HepG2 (cell line): Measurements from ENCODE around the gene C1orf50. TPM values are rescaled to one million over a fixed set of nuclear protein-coding genes. Genes with fewer than 3 reads are reported as not detected.

Source experiments
- ATAC-seq: fragments of 200-7000 bp; cut with Tn5 transposase; 3 replicates; pipeline ENCODE4 v1.9.1; 2020; ENCODE audit warnings: mild to moderate bottlenecking, moderate library complexity
- BruUV-seq: library from RNA; stranded (reverse); fragments of 400-500 nt; replicated peaks from 2 replicates; lab custom pipeline; 2021; lab: Mats Ljungman, UMichigan
- CTCF ChIA-PET: fragments of 300-600 bp; formaldehyde crosslinking; extraction: SDS; loops from one replicate; lab custom pipeline; 2021; ENCODE audit warnings: low total read pairs, inconsistent platforms, low intra/inter-chr PET ratio; lab: Yijun Ruan, JAX
- POLR2A ChIA-PET: fragments of 350-600 bp; sonication (Branson Sonifier 250); formaldehyde crosslinking; loops from one replicate; lab custom pipeline; 2020; ENCODE audit warnings: antibody characterized with exemption, inconsistent platforms; lab: Yijun Ruan, JAX
- DNase-seq: peaks from one replicate; pipeline ENCODE4 v3.0.0-alpha.2; 2015; ENCODE audit warnings: low spot score
- FAIRE-seq: peaks from 3 replicates; lab custom pipeline; 2011; peaks lifted over from hg19 to GRCh38; lab: Jason Lieb, UNC
- H2AFZ ChIP-seq: one replicate; pipeline ENCODE4 v1.6.1; 2011; ENCODE audit warnings: low read length, inconsistent platforms
- H3K27ac ChIP-seq: fragments of 300-600 bp; 3 replicates; pipeline ENCODE4 v1.8.0; 2011; ENCODE audit warnings: mixed run types, mild to moderate bottlenecking, mixed read lengths, low read length, inconsistent platforms; ENCODE audit not compliant: insufficient read depth; ENCODE audit errors: extremely low read length
- H3K27me3 ChIP-seq, 2 experiments: fragments of 200-600 bp in 1 of 2; 2 replicates in 1 of 2; 3 replicates in 1 of 2; pipeline versions ENCODE4 v1.6.0 to v1.8.0; 2011; ENCODE audit warnings: low read length in 2 of 2, mild to moderate bottlenecking in 2 of 2, moderate library complexity in 2 of 2, inconsistent platforms in 1 of 2; ENCODE audit not compliant: insufficient read depth in 2 of 2, control insufficient read depth in 1 of 2
- H3K36me3 ChIP-seq, 2 experiments: fragments of 200-600 bp in 1 of 2; replicated peaks in 1 of 2; 2 replicates in 1 of 2; 3 replicates in 1 of 2; pipeline versions ENCODE4 v1.5.1 to v1.8.0; 2011; ENCODE audit warnings: low read length in 2 of 2, inconsistent platforms in 1 of 2; ENCODE audit not compliant: insufficient read depth in 2 of 2, control insufficient read depth in 1 of 2
- H3K4me1 ChIP-seq: 2 replicates; pipeline ENCODE4 v1.5.1; 2012; ENCODE audit warnings: low read length, inconsistent platforms; ENCODE audit not compliant: insufficient read depth
- H3K4me2 ChIP-seq: 2 replicates; pipeline ENCODE4 v1.6.0; 2011; ENCODE audit warnings: low read depth, low read length, inconsistent platforms
- H3K4me3 ChIP-seq, 3 experiments: fragments of 200-600 bp in 1 of 3; sonication (generic), shearing (Covaris generic) in 1 of 3; replicated peaks in 1 of 3; 2 replicates each; pipeline ENCODE4 v1.5.1; 2011 to 2016; ENCODE audit warnings: low read length in 3 of 3, inconsistent platforms in 2 of 3, low read depth in 2 of 3, mild to moderate bottlenecking in 2 of 3, control low read depth in 1 of 3, mixed read lengths in 1 of 3; ENCODE audit not compliant: insufficient read depth in 1 of 3
- H3K79me2 ChIP-seq: one replicate; pipeline ENCODE4 v1.6.1; 2011; ENCODE audit warnings: low read length, inconsistent platforms; ENCODE audit not compliant: insufficient read depth
- H3K9ac ChIP-seq: 2 replicates; pipeline ENCODE4 v1.6.0; 2011; ENCODE audit warnings: mild to moderate bottlenecking, low read depth, low read length, inconsistent platforms; ENCODE audit not compliant: insufficient read depth
- H3K9me3 ChIP-seq: 2 replicates; pipeline ENCODE4 v1.5.1; 2012; ENCODE audit warnings: mild to moderate bottlenecking, low read length
- H4K20me1 ChIP-seq: 2 replicates; pipeline ENCODE4 v1.6.0; 2011; ENCODE audit warnings: inconsistent platforms, mild to moderate bottlenecking, low read length, moderate library complexity; ENCODE audit not compliant: insufficient read depth
- CERS6 ChIP-seq: sonication (generic); formaldehyde crosslinking; IDR thresholded peaks from 2 replicates; pipeline ENCODE4 v1.5.0; 2020; ENCODE audit warnings: missing genetic modification reagents
- FOXM1 ChIP-seq: sonication (generic); formaldehyde crosslinking; IDR thresholded peaks from 2 replicates; pipeline ENCODE4 v1.5.0; 2020; ENCODE audit warnings: missing genetic modification reagents
- HCFC1 ChIP-seq: fragments of 150-350 bp; IDR thresholded peaks from 2 replicates; pipeline ENCODE4 v1.6.1; 2014; ENCODE audit warnings: low read depth, low read length
- HDAC2 ChIP-seq: sonication (generic); formaldehyde crosslinking; IDR thresholded peaks from 2 replicates; pipeline ENCODE4 v1.4.0; 2020; ENCODE audit warnings: missing genetic modification reagents
- HMG20A ChIP-seq: IDR thresholded peaks from 2 replicates; pipeline ENCODE4 v1.6.1; 2016; ENCODE audit warnings: borderline replicate concordance
- KLF16 ChIP-seq, 2 experiments: sonication (generic) in 1 of 2; formaldehyde crosslinking in 1 of 2; IDR thresholded peaks; 2 replicates each; pipeline versions ENCODE4 v1.6.1 to v1.8.0; 2016 to 2023; ENCODE audit warnings: missing genetic modification reagents in 2 of 2, missing compliant biosample characterization in 1 of 2
- MXI1 ChIP-seq: IDR thresholded peaks from 3 replicates; pipeline ENCODE4 v1.6.1; 2012; ENCODE audit warnings: low read depth, low read length, inconsistent platforms, borderline replicate concordance
- POLR2G ChIP-seq: fragments of 200-400 bp; formaldehyde crosslinking; IDR thresholded peaks from 2 replicates; pipeline ENCODE4 v1.6.1; 2018; ENCODE audit warnings: mild to moderate bottlenecking, low read depth, low read length, moderate library complexity
- TOPORS ChIP-seq: sonication (generic); formaldehyde crosslinking; IDR thresholded peaks from 2 replicates; pipeline ENCODE4 v1.8.0; 2023; ENCODE audit warnings: mild to moderate bottlenecking, missing genetic modification reagents
- ZNF724P ChIP-seq: sonication (generic); formaldehyde crosslinking; IDR thresholded peaks from 2 replicates; pipeline ENCODE4 v1.8.0; 2022; ENCODE audit warnings: missing genetic modification reagents, borderline replicate concordance
- ZSCAN22 ChIP-seq: sonication (generic); formaldehyde crosslinking; IDR thresholded peaks from 2 replicates; pipeline ENCODE4 v1.4.0; 2020; ENCODE audit warnings: mild to moderate bottlenecking, missing genetic modification reagents
- WGBS: methylation state at CpG from one replicate; pipeline ENCODE4 v1.1.6; 2017; ENCODE audit warnings: low lambda C conversion rate; 5-methylcytosine and 5-hydroxymethylcytosine counted together
- in situ Hi-C: cut with HindIII; loops from 2 replicates; pipeline ENCODE4 v1.10.0; 2017; ENCODE audit warnings: low pct_unique_long_range_greater_than_20kb; ENCODE audit not compliant: extremely low pct_ligation_motif_present
- intact Hi-C: fragments of 100-400 bp; cut with micrococcal nuclease; formaldehyde crosslinking; loops from one replicate; pipeline ENCODE4 v1.10.0; 2022; ENCODE audit not compliant: unreplicated experiment
- polyA plus RNA-seq, 8 experiments: library from polyadenylated mRNA; depleted of rRNA in 3 of 8; stranded (reverse) in 7 of 8; unstranded in 1 of 8; fragments of >200 nt; fragmentation: Illumina TruSeq in 4 of 8; extraction: Trizol in 4 of 8; gene quantifications; 2 replicates each; pipeline versions ENCODE4 v1.2.1 to v1.2.3, GENCODE V29; 2011 to 2016; ENCODE audit warnings: low read depth in 4 of 8, missing spikeins in 1 of 8, mixed read lengths in 1 of 8; ENCODE audit not compliant: insufficient read depth in 1 of 8
- total RNA-seq, 5 experiments: library from RNA; depleted of rRNA; stranded (reverse); fragments of >200 nt; fragmentation: Illumina TruSeq; extraction: Trizol; gene quantifications; 2 replicates each; pipeline ENCODE4 v1.2.3, GENCODE V29; 2016; ENCODE audit warnings: low read depth in 1 of 5
- TF ChIP-seq, protein P1 (sequence below): sonication (generic); formaldehyde crosslinking; IDR thresholded peaks from 2 replicates; pipeline ENCODE4 v1.8.1; 2023; ENCODE audit warnings: missing genetic modification reagents, inconsistent platforms, borderline replicate concordance
- TF ChIP-seq, protein P2 (sequence below), 2 experiments: fragments of 450-650 bp in 1 of 2; sonication (generic) in 1 of 2; formaldehyde crosslinking; IDR thresholded peaks; 2 replicates each; pipeline versions ENCODE4 v1.5.0 to v1.8.0; 2020 to 2022; ENCODE audit warnings: mild to moderate bottlenecking in 1 of 2, missing genetic modification reagents in 1 of 2
- TF ChIP-seq, protein P3 (sequence below): sonication (generic); formaldehyde crosslinking; IDR thresholded peaks from 2 replicates; pipeline ENCODE4 v1.5.0; 2020; ENCODE audit warnings: missing genetic modification reagents
- TF ChIP-seq, protein P4 (sequence below): sonication (generic); formaldehyde crosslinking; IDR thresholded peaks from 2 replicates; pipeline ENCODE4 v1.4.0; 2020; ENCODE audit warnings: low read depth, missing genetic modification reagents

Gene C1orf50
- total and polyA plus RNA-seq, 2 of the 13 experiments (the other 11 are each of a cell fraction or from before 2014, with no cell fraction given), result 4.3 to 4.8 TPM

DNA sequence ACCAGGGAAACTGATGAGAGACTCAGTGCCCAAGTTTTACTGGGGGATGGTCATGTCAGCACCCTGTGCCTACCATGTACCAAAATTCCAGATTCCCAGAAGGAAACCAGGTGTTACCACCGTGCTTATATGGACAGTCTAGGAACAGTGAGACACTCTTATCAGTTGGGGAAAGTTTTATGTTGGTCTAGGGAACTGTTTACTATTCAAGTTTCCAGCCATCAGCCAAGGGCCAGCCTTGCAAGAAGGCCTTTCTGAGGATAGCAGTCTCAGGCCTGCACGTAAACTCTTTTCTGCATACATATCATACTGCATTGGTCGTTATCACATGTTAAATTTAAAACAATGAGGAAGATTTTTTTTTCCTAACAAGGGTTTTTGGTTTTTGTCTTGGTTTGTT is 30.4 kb downstream of the C1orf50 start (continued):
- no peak for TF ChIP-seq CERS6 (CRISPR knock-in tag)
- TF ChIP-seq KLF16 (CRISPR knock-in tag; IDR thresholded peaks at IDR 0.05), result no peak
- TF ChIP-seq, protein P1, sequence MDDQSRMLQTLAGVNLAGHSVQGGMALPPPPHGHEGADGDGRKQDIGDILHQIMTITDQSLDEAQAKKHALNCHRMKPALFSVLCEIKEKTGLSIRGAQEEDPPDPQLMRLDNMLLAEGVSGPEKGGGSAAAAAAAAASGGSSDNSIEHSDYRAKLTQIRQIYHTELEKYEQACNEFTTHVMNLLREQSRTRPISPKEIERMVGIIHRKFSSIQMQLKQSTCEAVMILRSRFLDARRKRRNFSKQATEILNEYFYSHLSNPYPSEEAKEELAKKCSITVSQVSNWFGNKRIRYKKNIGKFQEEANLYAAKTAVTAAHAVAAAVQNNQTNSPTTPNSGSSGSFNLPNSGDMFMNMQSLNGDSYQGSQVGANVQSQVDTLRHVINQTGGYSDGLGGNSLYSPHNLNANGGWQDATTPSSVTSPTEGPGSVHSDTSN (CRISPR knock-in tag), result no peak
- TF ChIP-seq HDAC2 (CRISPR knock-in tag), result no peak
- TF ChIP-seq, protein P2, sequence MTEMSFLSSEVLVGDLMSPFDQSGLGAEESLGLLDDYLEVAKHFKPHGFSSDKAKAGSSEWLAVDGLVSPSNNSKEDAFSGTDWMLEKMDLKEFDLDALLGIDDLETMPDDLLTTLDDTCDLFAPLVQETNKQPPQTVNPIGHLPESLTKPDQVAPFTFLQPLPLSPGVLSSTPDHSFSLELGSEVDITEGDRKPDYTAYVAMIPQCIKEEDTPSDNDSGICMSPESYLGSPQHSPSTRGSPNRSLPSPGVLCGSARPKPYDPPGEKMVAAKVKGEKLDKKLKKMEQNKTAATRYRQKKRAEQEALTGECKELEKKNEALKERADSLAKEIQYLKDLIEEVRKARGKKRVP (CRISPR knock-in tag; IDR thresholded peaks at IDR 0.05), result no peak
- TF ChIP-seq, protein P3, sequence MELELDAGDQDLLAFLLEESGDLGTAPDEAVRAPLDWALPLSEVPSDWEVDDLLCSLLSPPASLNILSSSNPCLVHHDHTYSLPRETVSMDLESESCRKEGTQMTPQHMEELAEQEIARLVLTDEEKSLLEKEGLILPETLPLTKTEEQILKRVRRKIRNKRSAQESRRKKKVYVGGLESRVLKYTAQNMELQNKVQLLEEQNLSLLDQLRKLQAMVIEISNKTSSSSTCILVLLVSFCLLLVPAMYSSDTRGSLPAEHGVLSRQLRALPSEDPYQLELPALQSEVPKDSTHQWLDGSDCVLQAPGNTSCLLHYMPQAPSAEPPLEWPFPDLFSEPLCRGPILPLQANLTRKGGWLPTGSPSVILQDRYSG (CRISPR knock-in tag), result no peak

GRCh38 chr1:42797979-42798378 is 30.9 kb downstream of the C1orf50 start:
- intact Hi-C loops, result no loop called here
- H3K4me3 ChIP-seq, result no peak overlapping the region
- POLR2A ChIA-PET, result no interaction called here
- CTCF ChIA-PET, result no interaction called here
- no peak overlapping the region for H3K4me2 ChIP-seq
- DNase-seq, result no peak
- H3K4me1 ChIP-seq, result no peaks in the 10 kb centered on the region
- no peaks in the 10 kb centered on the region for H3K36me3 ChIP-seq
- H3K9ac ChIP-seq, result no peak overlapping the region
- TF ChIP-seq POLR2G, result no peak
- no peak for TF ChIP-seq HMG20A (CRISPR knock-in tag)
- no peak for TF ChIP-seq FOXM1
- TF ChIP-seq ZNF724P, result no peak
- no peak for TF ChIP-seq TOPORS
- TF ChIP-seq HCFC1, result no peak
- TF ChIP-seq ZSCAN22, result no peak
- TF ChIP-seq, protein P4, sequence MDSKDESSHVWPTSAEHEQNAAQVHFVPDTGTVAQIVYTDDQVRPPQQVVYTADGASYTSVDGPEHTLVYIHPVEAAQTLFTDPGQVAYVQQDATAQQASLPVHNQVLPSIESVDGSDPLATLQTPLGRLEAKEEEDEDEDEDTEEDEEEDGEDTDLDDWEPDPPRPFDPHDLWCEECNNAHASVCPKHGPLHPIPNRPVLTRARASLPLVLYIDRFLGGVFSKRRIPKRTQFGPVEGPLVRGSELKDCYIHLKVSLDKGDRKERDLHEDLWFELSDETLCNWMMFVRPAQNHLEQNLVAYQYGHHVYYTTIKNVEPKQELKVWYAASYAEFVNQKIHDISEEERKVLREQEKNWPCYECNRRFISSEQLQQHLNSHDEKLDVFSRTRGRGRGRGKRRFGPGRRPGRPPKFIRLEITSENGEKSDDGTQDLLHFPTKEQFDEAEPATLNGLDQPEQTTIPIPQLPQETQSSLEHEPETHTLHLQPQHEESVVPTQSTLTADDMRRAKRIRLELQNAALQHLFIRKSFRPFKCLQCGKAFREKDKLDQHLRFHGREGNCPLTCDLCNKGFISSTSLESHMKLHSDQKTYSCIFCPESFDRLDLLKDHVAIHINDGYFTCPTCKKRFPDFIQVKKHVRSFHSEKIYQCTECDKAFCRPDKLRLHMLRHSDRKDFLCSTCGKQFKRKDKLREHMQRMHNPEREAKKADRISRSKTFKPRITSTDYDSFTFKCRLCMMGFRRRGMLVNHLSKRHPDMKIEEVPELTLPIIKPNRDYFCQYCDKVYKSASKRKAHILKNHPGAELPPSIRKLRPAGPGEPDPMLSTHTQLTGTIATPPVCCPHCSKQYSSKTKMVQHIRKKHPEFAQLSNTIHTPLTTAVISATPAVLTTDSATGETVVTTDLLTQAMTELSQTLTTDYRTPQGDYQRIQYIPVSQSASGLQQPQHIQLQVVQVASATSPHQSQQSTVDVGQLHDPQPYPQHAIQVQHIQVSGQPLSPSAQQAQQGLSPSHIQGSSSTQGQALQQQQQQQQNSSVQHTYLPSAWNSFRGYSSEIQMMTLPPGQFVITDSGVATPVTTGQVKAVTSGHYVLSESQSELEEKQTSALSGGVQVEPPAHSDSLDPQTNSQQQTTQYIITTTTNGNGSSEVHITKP (CRISPR knock-in tag), result no peak
- no peak for TF ChIP-seq MXI1
- H3K27ac ChIP-seq, result no peak overlapping the region
- 79% methylated on average over 5 of the region's 5 CpGs for WGBS
- H4K20me1 ChIP-seq, result no peaks in the 10 kb centered on the region
- no peaks in the 10 kb centered on the region for H3K27me3 ChIP-seq
- in situ Hi-C loops, result no loop called here
- no peak overlapping the region for H2AFZ ChIP-seq
- FAIRE-seq, result no peak
- no TSS peak for BruUV-seq
- no peak for ATAC-seq
- H3K79me2 ChIP-seq, result no peaks in the 10 kb centered on the region
- no peaks in the 10 kb centered on the region for H3K9me3 ChIP-seq
